K562 (cell line): ENCODE data around the gene SPRTN. TPM values are rescaled to one million over a fixed set of nuclear protein-coding genes. Genes with fewer than 3 reads are reported as not detected.

Source experiments
- ATAC-seq: fragments of 200-7000 bp; cut with Tn5 transposase; 3 replicates; pipeline ENCODE4 v1.9.1; 2020; ENCODE audit warnings: moderate library complexity
- BruUV-seq: library from RNA; stranded (reverse); fragments of 400-500 nt; replicated peaks from 2 replicates; lab custom pipeline; 2021; lab: Mats Ljungman, UMichigan
- CTCF ChIA-PET: fragments of 300-600 bp; formaldehyde crosslinking; extraction: SDS; loops from one replicate; lab custom pipeline; 2021; ENCODE audit warnings: low intra/inter-chr PET ratio; lab: Yijun Ruan, JAX
- POLR2A ChIA-PET: fragments of 300-600, 350-650 bp; sonication (Branson Sonifier 250); formaldehyde crosslinking; extraction: SDS; loops from one replicate; lab custom pipeline; 2021; ENCODE audit warnings: antibody characterized with exemption, inconsistent platforms; lab: Yijun Ruan, JAX
- DNase-seq, 4 experiments: peaks; one replicate each; pipeline versions ENCODE4 v3.0.0 to v3.0.0-alpha.2; 2011 to 2018; ENCODE audit warnings: low spot score in 3 of 4, mixed read lengths in 3 of 4; ENCODE audit errors: extremely low read depth in 1 of 4
- FAIRE-seq: peaks from 2 replicates; lab custom pipeline; 2011; peaks lifted over from hg19 to GRCh38; lab: Jason Lieb, UNC
- H2AFZ ChIP-seq: 2 replicates; pipeline ENCODE4 v1.6.0; 2011; ENCODE audit warnings: low read depth, low read length, control low read depth, inconsistent platforms
- H3K27ac ChIP-seq: fragments of 200-600 bp; 3 replicates; pipeline ENCODE4 v1.8.0; 2011; ENCODE audit warnings: low read depth, mild to moderate bottlenecking, control low read depth, inconsistent platforms, low read length, moderate library complexity, mixed read lengths; ENCODE audit errors: extremely low read depth
- H3K27me3 ChIP-seq, 2 experiments: fragments of 300-600 bp in 1 of 2; 2 replicates in 1 of 2; 3 replicates in 1 of 2; pipeline versions ENCODE4 v1.6.0 to v1.8.0; 2011; ENCODE audit warnings: inconsistent platforms in 2 of 2, low read length in 2 of 2, mild to moderate bottlenecking in 1 of 2, mixed read lengths in 1 of 2, moderate library complexity in 1 of 2; ENCODE audit not compliant: control insufficient read depth in 2 of 2, insufficient read depth in 2 of 2
- H3K36me3 ChIP-seq: fragments of 300-600 bp; 3 replicates; pipeline ENCODE4 v1.8.0; 2011; ENCODE audit warnings: mild to moderate bottlenecking, low read length, inconsistent platforms; ENCODE audit not compliant: control insufficient read depth, insufficient read depth
- H3K4me1 ChIP-seq, 2 experiments: fragments of 200-600 bp in 1 of 2; replicated peaks in 1 of 2; 2 replicates in 1 of 2; 3 replicates in 1 of 2; pipeline versions ENCODE4 v1.5.1 to v1.8.0; 2011; ENCODE audit warnings: inconsistent platforms in 2 of 2, low read length in 2 of 2, mild to moderate bottlenecking in 1 of 2, mixed read lengths in 1 of 2, moderate library complexity in 1 of 2; ENCODE audit not compliant: control insufficient read depth in 2 of 2, insufficient read depth in 2 of 2
- H3K4me2 ChIP-seq: 2 replicates; pipeline ENCODE4 v1.6.1; 2011; ENCODE audit warnings: low read length, control low read depth, inconsistent platforms, mixed read lengths; ENCODE audit not compliant: insufficient read depth
- H3K4me3 ChIP-seq: fragments of 200-600 bp; sonication (generic), shearing (Covaris generic); 2 replicates; pipeline ENCODE4 v1.5.1; 2016; ENCODE audit warnings: control low read depth, inconsistent platforms
- H3K79me2 ChIP-seq: fragments of 200-600 bp; 3 replicates; pipeline ENCODE4 v1.8.0; 2011; ENCODE audit warnings: low read length, inconsistent platforms; ENCODE audit not compliant: control insufficient read depth, insufficient read depth
- H3K9ac ChIP-seq, 2 experiments: 2 replicates each; pipeline versions ENCODE4 v1.6.0 to v1.6.1; 2011; ENCODE audit warnings: low read depth in 2 of 2, low read length in 2 of 2, control low read depth in 1 of 2, inconsistent platforms in 1 of 2, mild to moderate bottlenecking in 1 of 2, mixed read lengths in 1 of 2; ENCODE audit not compliant: insufficient read depth in 1 of 2
- H3K9me1 ChIP-seq: one replicate; pipeline ENCODE4 v1.6.0; 2011; ENCODE audit warnings: inconsistent platforms, mild to moderate bottlenecking, low read length, moderate library complexity; ENCODE audit not compliant: control insufficient read depth, insufficient read depth
- H3K9me3 ChIP-seq: replicated peaks from 2 replicates; pipeline ENCODE4 v1.5.1; 2011; ENCODE audit warnings: low read depth, low read length, inconsistent platforms; ENCODE audit not compliant: control insufficient read depth, insufficient read depth
- H4K20me1 ChIP-seq: replicated peaks from 2 replicates; pipeline ENCODE4 v1.6.1; 2011; ENCODE audit warnings: low read length, inconsistent platforms, mixed read lengths; ENCODE audit not compliant: control insufficient read depth, insufficient read depth
- C11orf30 ChIP-seq: fragments of 450-650 bp; IDR thresholded peaks from 2 replicates; pipeline ENCODE4 v1.6.1; 2016; ENCODE audit warnings: low read depth, mild to moderate bottlenecking
- CHD2 ChIP-seq: IDR thresholded peaks from 2 replicates; pipeline ENCODE4 v1.6.1; 2011; ENCODE audit warnings: low read depth, low read length
- FOS ChIP-seq: IDR thresholded peaks from 3 replicates; pipeline ENCODE4 v1.6.1; 2011; ENCODE audit not compliant: insufficient read length; ENCODE audit errors: extremely low read depth
- NCOA6 ChIP-seq: fragments of 450-650 bp; IDR thresholded peaks from 2 replicates; pipeline ENCODE4 v1.6.1; 2017; ENCODE audit warnings: mild to moderate bottlenecking
- RBM22 ChIP-seq: fragments of 200-400 bp; formaldehyde crosslinking; IDR thresholded peaks from 2 replicates; pipeline ENCODE4 v1.6.1; 2018; ENCODE audit warnings: low read length, low read depth; ENCODE audit not compliant: poor library complexity, severe bottlenecking
- XRCC4 ChIP-seq: IDR thresholded peaks from one replicate; pipeline ENCODE4 v1.6.1; 2011; ENCODE audit not compliant: insufficient read depth, insufficient read length; ENCODE audit errors: extremely low read depth
- ZBTB11 ChIP-seq, 3 experiments: fragments of 200-800 bp in 1 of 3; fragments of 250-450 bp in 1 of 3; fragments of 450-650 bp in 1 of 3; sonication (Bioruptor Pico) in 1 of 3; sonication (Bioruptor generic) in 1 of 3; formaldehyde crosslinking in 1 of 3; IDR thresholded peaks; 2 replicates each; pipeline versions ENCODE4 v1.6.1 to v1.8.0; 2016 to 2022; ENCODE audit warnings: mild to moderate bottlenecking in 2 of 3, missing genetic modification characterization in 2 of 3, missing compliant biosample characterization in 1 of 3, moderate library complexity in 1 of 3
- ZSCAN32 ChIP-seq: fragments of 450-650 bp; formaldehyde crosslinking; IDR thresholded peaks from 2 replicates; pipeline ENCODE4 v1.4.0; 2020; ENCODE audit warnings: mild to moderate bottlenecking, moderate library complexity
- WGBS: fragments of 100-300 bp; shearing (Covaris generic); methylation state at CpG from one replicate; pipeline ENCODE4 v1.1.6; 2016; ENCODE audit warnings: low coverage, mixed read lengths; ENCODE audit not compliant: insufficient coverage; ENCODE audit errors: missing lambda C conversion rate; 5-methylcytosine and 5-hydroxymethylcytosine counted together
- in situ Hi-C: fragments of 300-500 bp; cut with MboI; formaldehyde crosslinking; loops from 4 replicates; pipeline ENCODE4 v1.15.0; 2018; ENCODE audit warnings: inconsistent platforms, mixed read lengths
- intact Hi-C: fragments of 100-400 bp; cut with micrococcal nuclease; formaldehyde crosslinking; loops from 2 replicates; pipeline ENCODE4 v1.14.2; 2022
- polyA plus RNA-seq, 8 experiments: library from polyadenylated mRNA; depleted of rRNA in 4 of 8; stranded (reverse) in 5 of 8; unstranded in 3 of 8; fragments of >200 nt; fragmentation: Nextera tagmentation in 2 of 8; fragmentation: Illumina TruSeq in 1 of 8; extraction: Ambion mirVana in 2 of 8; extraction: Trizol in 1 of 8; gene quantifications; 2 replicates each; pipeline versions ENCODE4 v1.2.1 to v1.2.3, GENCODE V29; 2011 to 2014; ENCODE audit warnings: inconsistent platforms in 1 of 8, missing spikeins in 1 of 8
- total RNA-seq, 7 experiments: library from RNA; depleted of rRNA in 6 of 7; stranded (reverse); fragments of >200 nt in 6 of 7; fragmentation: Illumina TruSeq in 2 of 7; extraction: Trizol in 2 of 7; gene quantifications; 2 replicates each; pipeline versions ENCODE4 v1.2.1 to v1.2.3, GENCODE V29; 2011 to 2021; ENCODE audit warnings: low replicate concordance in 1 of 7
- TF ChIP-seq, protein P1 (sequence below): fragments of 250-450 bp; sonication (Bioruptor Pico); IDR thresholded peaks from 2 replicates; pipeline ENCODE4 v1.5.0; 2021
- TF ChIP-seq, protein P2 (sequence below), 3 experiments: IDR thresholded peaks in 2 of 3; conservative IDR thresholded peaks in 1 of 3; 2 replicates each; pipeline ENCODE4 v1.5.1; 2011 to 2012; ENCODE audit warnings: low read length in 3 of 3, mild to moderate bottlenecking in 3 of 3, control low read depth in 2 of 3, improper control_type of control experiment in 1 of 3, inconsistent platforms in 1 of 3, low read depth in 1 of 3, mixed read lengths in 1 of 3, moderate library complexity in 1 of 3; ENCODE audit not compliant: insufficient read depth in 2 of 3
- TF ChIP-seq, protein P3 (sequence below): fragments of 450-650 bp; conservative IDR thresholded peaks from 2 replicates; pipeline ENCODE4 v1.6.1; 2016; ENCODE audit warnings: missing genetic modification characterization, low read depth, mild to moderate bottlenecking, missing compliant biosample characterization, moderate library complexity
- TF ChIP-seq, protein P4 (sequence below): fragments of 250-450 bp; sonication (Bioruptor Pico); IDR thresholded peaks from 2 replicates; pipeline ENCODE4 v1.8.0; 2021; ENCODE audit warnings: moderate library complexity, mild to moderate bottlenecking, inconsistent platforms

SPRTN gene
- total and polyA plus RNA-seq, 9 of the 15 experiments (the other 6 are each of a cell fraction or from before 2014, with no cell fraction given) = 8.1 to 32.5 (median 21.2) TPM

DNA sequence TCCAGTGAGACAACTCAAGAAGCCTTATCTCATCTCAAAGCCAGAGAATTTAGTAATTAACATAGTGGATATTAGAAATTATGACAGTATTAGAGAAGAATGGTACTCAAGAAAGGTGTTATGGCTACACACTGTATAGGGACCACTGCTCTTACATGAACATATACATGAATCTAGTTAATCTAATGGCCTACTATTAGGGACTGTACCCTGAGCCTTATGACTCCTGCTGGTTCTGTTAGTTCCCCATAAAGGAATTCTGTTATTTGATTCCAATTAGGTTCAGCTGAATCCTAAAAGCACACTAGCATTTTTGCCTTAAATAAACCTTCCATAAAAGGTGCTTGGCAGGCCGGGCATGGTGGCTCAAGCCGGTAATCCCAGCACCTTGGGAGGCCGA lies 44.3 kb downstream of the SPRTN start:
- H3K79me2 ChIP-seq = peaks cover 89% of the 10 kb centered on the region
- in situ Hi-C loops = no loop called here
- DNase-seq (no peak), FAIRE-seq (no peak), ATAC-seq (no peak)
- H3K36me3 ChIP-seq = no peaks in the 10 kb centered on the region; the same call in 2 of the 3 replicates
- peaks cover 16% of the 10 kb centered on the region for H4K20me1 ChIP-seq
- no peaks in the 10 kb centered on the region for H3K9me1 ChIP-seq
- no peaks in the 10 kb centered on the region for H3K27me3 ChIP-seq
- no peak overlapping the region for H3K4me3 ChIP-seq
- no peak overlapping the region for H3K4me2 ChIP-seq
- CTCF ChIA-PET = no interaction called here
- 0 out of 5 replicates have a peak, but pooled peaks cover 0 to under 1% of the 10 kb centered on the region in 2 experiments for H3K4me1 ChIP-seq
- H3K27ac ChIP-seq = no peak overlapping the region
- intact Hi-C loops = no loop called here
- H3K9ac ChIP-seq = no peak overlapping the region
- BruUV-seq = no TSS peak
- H2AFZ ChIP-seq = no peak overlapping the region
- H3K9me3 ChIP-seq = no peaks in the 10 kb centered on the region
- POLR2A ChIA-PET = interaction anchor here (0.6 to 1.2 kb wide), 4 partner anchors 10 to 144 kb away, joined by 3 to 4 read pairs (median 3); no protein-coding TSS in a partner anchor
- 93% methylated on average over 3 of the region's 3 CpGs for WGBS
- TF ChIP-seq NCOA6 = no peak
- TF ChIP-seq C11orf30 = no peak
- TF ChIP-seq RBM22 = no peak
- TF ChIP-seq, protein P1, sequence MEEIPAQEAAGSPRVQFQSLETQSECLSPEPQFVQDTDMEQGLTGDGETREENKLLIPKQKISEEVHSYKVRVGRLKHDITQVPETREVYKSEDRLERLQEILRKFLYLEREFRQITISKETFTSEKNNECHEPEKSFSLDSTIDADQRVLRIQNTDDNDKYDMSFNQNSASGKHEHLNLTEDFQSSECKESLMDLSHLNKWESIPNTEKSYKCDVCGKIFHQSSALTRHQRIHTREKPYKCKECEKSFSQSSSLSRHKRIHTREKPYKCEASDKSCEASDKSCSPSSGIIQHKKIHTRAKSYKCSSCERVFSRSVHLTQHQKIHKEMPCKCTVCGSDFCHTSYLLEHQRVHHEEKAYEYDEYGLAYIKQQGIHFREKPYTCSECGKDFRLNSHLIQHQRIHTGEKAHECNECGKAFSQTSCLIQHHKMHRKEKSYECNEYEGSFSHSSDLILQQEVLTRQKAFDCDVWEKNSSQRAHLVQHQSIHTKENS (CRISPR knock-in tag) = no peak
- TF ChIP-seq, protein P2, sequence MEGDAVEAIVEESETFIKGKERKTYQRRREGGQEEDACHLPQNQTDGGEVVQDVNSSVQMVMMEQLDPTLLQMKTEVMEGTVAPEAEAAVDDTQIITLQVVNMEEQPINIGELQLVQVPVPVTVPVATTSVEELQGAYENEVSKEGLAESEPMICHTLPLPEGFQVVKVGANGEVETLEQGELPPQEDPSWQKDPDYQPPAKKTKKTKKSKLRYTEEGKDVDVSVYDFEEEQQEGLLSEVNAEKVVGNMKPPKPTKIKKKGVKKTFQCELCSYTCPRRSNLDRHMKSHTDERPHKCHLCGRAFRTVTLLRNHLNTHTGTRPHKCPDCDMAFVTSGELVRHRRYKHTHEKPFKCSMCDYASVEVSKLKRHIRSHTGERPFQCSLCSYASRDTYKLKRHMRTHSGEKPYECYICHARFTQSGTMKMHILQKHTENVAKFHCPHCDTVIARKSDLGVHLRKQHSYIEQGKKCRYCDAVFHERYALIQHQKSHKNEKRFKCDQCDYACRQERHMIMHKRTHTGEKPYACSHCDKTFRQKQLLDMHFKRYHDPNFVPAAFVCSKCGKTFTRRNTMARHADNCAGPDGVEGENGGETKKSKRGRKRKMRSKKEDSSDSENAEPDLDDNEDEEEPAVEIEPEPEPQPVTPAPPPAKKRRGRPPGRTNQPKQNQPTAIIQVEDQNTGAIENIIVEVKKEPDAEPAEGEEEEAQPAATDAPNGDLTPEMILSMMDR (IDR thresholded peaks at IDR 0.05 in 2 of 3, conservative IDR thresholded peaks at IDR 0.05 in 1 of 3; ENCODE audit: insufficient read depth in 2 of 3, low read depth in 1 of 3, low read length in 3 of 3) = no peak
- no peak for TF ChIP-seq FOS
- no peak for TF ChIP-seq ZBTB11 (CRISPR knock-in tag; IDR thresholded peaks at IDR 0.05)
- TF ChIP-seq ZSCAN32 (CRISPR knock-in tag) = no peak
- TF ChIP-seq XRCC4 = no peak
- TF ChIP-seq CHD2 = no peak
- TF ChIP-seq, protein P3, sequence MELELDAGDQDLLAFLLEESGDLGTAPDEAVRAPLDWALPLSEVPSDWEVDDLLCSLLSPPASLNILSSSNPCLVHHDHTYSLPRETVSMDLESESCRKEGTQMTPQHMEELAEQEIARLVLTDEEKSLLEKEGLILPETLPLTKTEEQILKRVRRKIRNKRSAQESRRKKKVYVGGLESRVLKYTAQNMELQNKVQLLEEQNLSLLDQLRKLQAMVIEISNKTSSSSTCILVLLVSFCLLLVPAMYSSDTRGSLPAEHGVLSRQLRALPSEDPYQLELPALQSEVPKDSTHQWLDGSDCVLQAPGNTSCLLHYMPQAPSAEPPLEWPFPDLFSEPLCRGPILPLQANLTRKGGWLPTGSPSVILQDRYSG = no peak
- TF ChIP-seq, protein P4, sequence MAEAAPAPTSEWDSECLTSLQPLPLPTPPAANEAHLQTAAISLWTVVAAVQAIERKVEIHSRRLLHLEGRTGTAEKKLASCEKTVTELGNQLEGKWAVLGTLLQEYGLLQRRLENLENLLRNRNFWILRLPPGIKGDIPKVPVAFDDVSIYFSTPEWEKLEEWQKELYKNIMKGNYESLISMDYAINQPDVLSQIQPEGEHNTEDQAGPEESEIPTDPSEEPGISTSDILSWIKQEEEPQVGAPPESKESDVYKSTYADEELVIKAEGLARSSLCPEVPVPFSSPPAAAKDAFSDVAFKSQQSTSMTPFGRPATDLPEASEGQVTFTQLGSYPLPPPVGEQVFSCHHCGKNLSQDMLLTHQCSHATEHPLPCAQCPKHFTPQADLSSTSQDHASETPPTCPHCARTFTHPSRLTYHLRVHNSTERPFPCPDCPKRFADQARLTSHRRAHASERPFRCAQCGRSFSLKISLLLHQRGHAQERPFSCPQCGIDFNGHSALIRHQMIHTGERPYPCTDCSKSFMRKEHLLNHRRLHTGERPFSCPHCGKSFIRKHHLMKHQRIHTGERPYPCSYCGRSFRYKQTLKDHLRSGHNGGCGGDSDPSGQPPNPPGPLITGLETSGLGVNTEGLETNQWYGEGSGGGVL (CRISPR knock-in tag) = no peak
